Endothelial cell of umbilical vein (primary cell): ENCODE results near the gene PRKD2. TPM values are rescaled to one million over a fixed set of nuclear protein-coding genes. Genes with fewer than 3 reads are reported as not detected.

Source experiments
- BruUV-seq: library from RNA; stranded (reverse); fragments of 400-500 nt; replicated peaks from 2 replicates; lab custom pipeline; 2021; lab: Mats Ljungman, UMichigan
- CTCF ChIA-PET: fragments of 300-600, 350-600 bp; sonication (Branson Sonifier 250); formaldehyde crosslinking; loops from one replicate; lab custom pipeline; 2021; ENCODE audit warnings: antibody characterized with exemption, inconsistent platforms; lab: Charles Lee
- POLR2A ChIA-PET: fragments of 300-600, 350-600 bp; sonication (Branson Sonifier 250); formaldehyde crosslinking; loops from one replicate; lab custom pipeline; 2021; ENCODE audit warnings: antibody characterized with exemption, inconsistent platforms; lab: Charles Lee
- DNase-seq: peaks from one replicate; pipeline ENCODE4 v3.0.0-alpha.2; 2011; ENCODE audit warnings: low read depth, low spot score
- FAIRE-seq: peaks from 2 replicates; lab custom pipeline; 2011; peaks lifted over from hg19 to GRCh38; lab: Jason Lieb, UNC
- H2AFZ ChIP-seq: 2 replicates; pipeline ENCODE4 v1.6.0; 2012; ENCODE audit warnings: low read depth, low read length, control low read depth, inconsistent platforms
- H3K27ac ChIP-seq: 2 replicates; pipeline ENCODE4 v1.5.1; 2011; ENCODE audit warnings: low read depth, mild to moderate bottlenecking, control low read depth, low read length, moderate library complexity; ENCODE audit not compliant: insufficient read depth
- H3K27me3 ChIP-seq, 2 experiments: 2 replicates each; pipeline versions ENCODE4 v1.6.0 to v1.6.1; 2011; ENCODE audit warnings: low read length in 2 of 2, mixed read lengths in 1 of 2; ENCODE audit not compliant: control insufficient read depth in 2 of 2, insufficient read depth in 2 of 2
- H3K36me3 ChIP-seq, 2 experiments: 2 replicates in 1 of 2; 3 replicates in 1 of 2; pipeline ENCODE4 v1.5.1; 2011; ENCODE audit warnings: low read length in 2 of 2, mild to moderate bottlenecking in 1 of 2, moderate library complexity in 1 of 2; ENCODE audit not compliant: control insufficient read depth in 2 of 2, insufficient read depth in 2 of 2; ENCODE audit errors: extremely low read depth in 1 of 2
- H3K4me1 ChIP-seq: 3 replicates; pipeline ENCODE4 v1.5.1; 2011; ENCODE audit warnings: mild to moderate bottlenecking, low read length; ENCODE audit not compliant: control insufficient read depth, insufficient read depth; ENCODE audit errors: extremely low read depth
- H3K4me2 ChIP-seq: 2 replicates; pipeline ENCODE4 v1.6.1; 2011; ENCODE audit warnings: low read length, control low read depth, mixed read lengths; ENCODE audit not compliant: insufficient read depth
- H3K4me3 ChIP-seq, 3 experiments: fragments of 200-600 bp in 1 of 3; sonication (generic), shearing (Covaris generic) in 1 of 3; replicated peaks in 1 of 3; 2 replicates each; pipeline ENCODE4 v1.5.1; 2011 to 2016; ENCODE audit warnings: control low read depth in 3 of 3, low read length in 3 of 3, mild to moderate bottlenecking in 2 of 3, inconsistent platforms in 1 of 3, low read depth in 1 of 3, moderate library complexity in 1 of 3; ENCODE audit not compliant: insufficient read depth in 1 of 3
- H3K79me2 ChIP-seq: 2 replicates; pipeline ENCODE4 v1.6.0; 2012; ENCODE audit warnings: low read length, inconsistent platforms; ENCODE audit not compliant: control insufficient read depth, insufficient read depth
- H3K9ac ChIP-seq: replicated peaks from 2 replicates; pipeline ENCODE3; 2011; ENCODE audit warnings: low read length, control low read depth; ENCODE audit not compliant: insufficient read depth; ENCODE audit errors: extremely low read depth
- H3K9me1 ChIP-seq: replicated peaks from 3 replicates; pipeline ENCODE4 v1.6.0; 2011; ENCODE audit warnings: mild to moderate bottlenecking, low read length; ENCODE audit not compliant: control insufficient read depth, insufficient read depth; ENCODE audit errors: extremely low read depth
- H3K9me3 ChIP-seq: replicated peaks from 2 replicates; pipeline ENCODE4 v1.5.1; 2012; ENCODE audit warnings: low read length, inconsistent platforms; ENCODE audit not compliant: control insufficient read depth, insufficient read depth
- H4K20me1 ChIP-seq: replicated peaks from 2 replicates; pipeline ENCODE3; 2011; ENCODE audit warnings: mild to moderate bottlenecking, low read length; ENCODE audit not compliant: control insufficient read depth, insufficient read depth; ENCODE audit errors: extremely low read depth
- EZH2 ChIP-seq: IDR thresholded peaks from 2 replicates; pipeline ENCODE4 v1.6.1; 2012; ENCODE audit warnings: borderline replicate concordance, low read depth, mild to moderate bottlenecking, moderate library complexity, low read length, inconsistent platforms; ENCODE audit not compliant: severe bottlenecking
- FOS ChIP-seq: IDR thresholded peaks from 2 replicates; pipeline ENCODE4 v1.6.1; 2011; ENCODE audit warnings: mild to moderate bottlenecking, low read length, moderate library complexity, borderline replicate concordance; ENCODE audit not compliant: insufficient read depth
- GATA2 ChIP-seq: IDR thresholded peaks from 2 replicates; pipeline ENCODE4 v1.7.0; 2011; ENCODE audit warnings: low read depth, mild to moderate bottlenecking, moderate library complexity, mixed read lengths, low read length; ENCODE audit not compliant: insufficient read length, insufficient read depth
- JUN ChIP-seq: IDR thresholded peaks from 2 replicates; pipeline ENCODE4 v1.6.1; 2011; ENCODE audit warnings: borderline replicate concordance, low read depth; ENCODE audit not compliant: insufficient read length, insufficient read depth
- MAX ChIP-seq: IDR thresholded peaks from 2 replicates; pipeline ENCODE4 v1.6.1; 2011; ENCODE audit not compliant: insufficient read depth, insufficient read length
- MYC ChIP-seq: IDR thresholded peaks from one replicate; pipeline ENCODE4 v1.6.1; 2011; ENCODE audit warnings: mild to moderate bottlenecking, low read depth, low read length
- POLR2A ChIP-seq: IDR thresholded peaks from 2 replicates; pipeline ENCODE4 v1.6.1; 2012; ENCODE audit warnings: low read depth, mild to moderate bottlenecking, control low read depth, low read length
- POLR2AphosphoS5 ChIP-seq: IDR thresholded peaks from 2 replicates; pipeline ENCODE4 v1.6.1; 2012; ENCODE audit warnings: low read depth, mild to moderate bottlenecking, control low read depth, low read length, moderate library complexity; ENCODE audit not compliant: insufficient read depth
- dilution Hi-C: fragments of 300-500 bp; cut with MboI; formaldehyde crosslinking; loops from one replicate; pipeline ENCODE4 v1.15.0; 2019; ENCODE audit warnings: low sequenced_read_pairs; ENCODE audit not compliant: extremely low pct_ligation_motif_present
- intact Hi-C: fragments of 100-400 bp; cut with micrococcal nuclease; formaldehyde crosslinking; loops from one replicate; pipeline ENCODE4 v1.10.0; 2022
- polyA plus RNA-seq, 4 experiments: library from polyadenylated mRNA; depleted of rRNA in 3 of 4; stranded (reverse) in 3 of 4; unstranded in 1 of 4; fragments of >200 nt; gene quantifications; 2 replicates each; pipeline versions ENCODE4 v1.2.1 to v1.2.3, GENCODE V29; 2011 to 2012; ENCODE audit warnings: missing spikeins in 1 of 4
- total RNA-seq: library from RNA; stranded (reverse); gene quantifications from 2 replicates; pipeline ENCODE4 v1.2.3, GENCODE V29; 2021
- TF ChIP-seq, protein P1 (sequence below), 2 donors: IDR thresholded peaks; 1 replicate in 1 of 2; 2 replicates in 1 of 2; pipeline ENCODE4 v1.5.1; 2011; ENCODE audit warnings: low read length in 2 of 2, mild to moderate bottlenecking in 2 of 2, moderate library complexity in 2 of 2, control low read depth in 1 of 2, inconsistent platforms in 1 of 2, low read depth in 1 of 2; ENCODE audit not compliant: insufficient read depth in 1 of 2; ENCODE audit errors: extremely low read depth in 1 of 2

Gene PRKD2
- total and polyA plus RNA-seq, 2 donors (not counting 3 experiments of a cell fraction or from before 2014, with no cell fraction given) = 40.4 to 94.9 TPM

DNA sequence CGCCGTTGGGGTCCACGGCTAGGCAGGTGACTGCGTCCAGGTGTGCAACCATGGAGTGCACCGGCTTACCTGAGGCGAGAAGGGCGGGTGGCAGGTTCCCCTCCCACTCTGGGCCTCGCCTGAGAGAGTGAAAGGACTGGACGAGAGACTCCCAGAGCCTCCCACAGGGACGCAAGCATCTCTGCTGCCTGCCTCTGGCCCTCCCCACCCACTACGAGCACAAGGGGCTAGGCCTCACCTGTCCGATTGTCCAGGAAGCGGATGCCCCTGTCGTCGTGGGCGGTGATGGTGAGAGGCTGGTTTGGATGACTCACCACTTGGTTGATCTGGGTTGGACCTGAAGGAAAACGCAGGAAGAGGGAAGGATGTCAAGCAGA lies 5.1 kb upstream of the PRKD2 start:
- dilution Hi-C loops (no loop called here), intact Hi-C loops (no loop called here)
- no TSS peak for BruUV-seq
- Histone ChIP-seq H3K9ac (no peak overlapping the region), H3K27me3 (no peaks in the 10 kb centered on the region), H4K20me1 (no peaks in the 10 kb centered on the region), H3K4me1 (peaks cover 35% of the 10 kb centered on the region), H3K79me2 (peaks cover 4% of the 10 kb centered on the region), H3K9me3 (no peaks in the 10 kb centered on the region), H2AFZ (no peak overlapping the region), H3K4me3 (no peak overlapping the region), H3K9me1 (no peaks in the 10 kb centered on the region), H3K4me2 (no peak overlapping the region), H3K36me3 (peaks cover 9 to 47% of the 10 kb centered on the region in 2 experiments), H3K27ac (peak overlapping the region; percentile 8)
- CTCF ChIA-PET = interaction anchor here (1.4 kb wide), 1 partner anchor 17 kb away, joined by 3 read pairs; no protein-coding TSS in a partner anchor
- TF ChIP-seq FOS (no peak), POLR2A (no peak), MYC (no peak), EZH2 (no peak), GATA2 (no peak), POLR2AphosphoS5 (no peak)
- no peak for DNase-seq
- peak; percentile 65 for FAIRE-seq
- POLR2A ChIA-PET = no interaction called here

- TF ChIP-seq MYC (no peak), GATA2 (no peak), POLR2A (no peak), MAX (no peak), JUN (no peak)
- TF ChIP-seq, protein P1, sequence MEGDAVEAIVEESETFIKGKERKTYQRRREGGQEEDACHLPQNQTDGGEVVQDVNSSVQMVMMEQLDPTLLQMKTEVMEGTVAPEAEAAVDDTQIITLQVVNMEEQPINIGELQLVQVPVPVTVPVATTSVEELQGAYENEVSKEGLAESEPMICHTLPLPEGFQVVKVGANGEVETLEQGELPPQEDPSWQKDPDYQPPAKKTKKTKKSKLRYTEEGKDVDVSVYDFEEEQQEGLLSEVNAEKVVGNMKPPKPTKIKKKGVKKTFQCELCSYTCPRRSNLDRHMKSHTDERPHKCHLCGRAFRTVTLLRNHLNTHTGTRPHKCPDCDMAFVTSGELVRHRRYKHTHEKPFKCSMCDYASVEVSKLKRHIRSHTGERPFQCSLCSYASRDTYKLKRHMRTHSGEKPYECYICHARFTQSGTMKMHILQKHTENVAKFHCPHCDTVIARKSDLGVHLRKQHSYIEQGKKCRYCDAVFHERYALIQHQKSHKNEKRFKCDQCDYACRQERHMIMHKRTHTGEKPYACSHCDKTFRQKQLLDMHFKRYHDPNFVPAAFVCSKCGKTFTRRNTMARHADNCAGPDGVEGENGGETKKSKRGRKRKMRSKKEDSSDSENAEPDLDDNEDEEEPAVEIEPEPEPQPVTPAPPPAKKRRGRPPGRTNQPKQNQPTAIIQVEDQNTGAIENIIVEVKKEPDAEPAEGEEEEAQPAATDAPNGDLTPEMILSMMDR (IDR thresholded peaks at IDR 0.05; ENCODE audit: extremely low read depth in 1 of 2, insufficient read depth in 1 of 2, low read depth in 1 of 2, low read length in 2 of 2) = peak in 1 of 2 donors; percentile 42
- Histone ChIP-seq H3K9me3 (no peaks in the 10 kb centered on the region), H3K9ac (no peak overlapping the region), H3K27ac (no peak overlapping the region), H3K27me3 (no peaks in the 10 kb centered on the region), H3K79me2 (peaks cover 5% of the 10 kb centered on the region), H4K20me1 (no peaks in the 10 kb centered on the region), H2AFZ (no peak overlapping the region), H3K9me1 (no peaks in the 10 kb centered on the region), H3K4me3 (no peak overlapping the region), H3K4me2 (no peak overlapping the region), H3K36me3 (peaks cover 6 to 47% of the 10 kb centered on the region in 2 experiments), H3K4me1 (peaks cover 29% of the 10 kb centered on the region)
- CTCF ChIA-PET = interaction anchor here (1.4 kb wide), 1 partner anchor 17 kb away, joined by 3 read pairs; no protein-coding TSS in a partner anchor
- no peak for FAIRE-seq
- no peak for DNase-seq
- POLR2A ChIA-PET = no interaction called here
- dilution Hi-C loops = no loop called here
- no TSS peak for BruUV-seq
- intact Hi-C loops = no loop called here
These were observed 4.5 kb upstream of the PRKD2 start for GRCh38 chr19:46721269-46722003.
